Endodermal cell (in vitro differentiated cells): Measurements from ENCODE around the gene PFKL. TPM values are rescaled to one million over a fixed set of nuclear protein-coding genes. Genes with fewer than 3 reads are reported as not detected.

ENCODE experiments used
- DNase-seq: peaks from one replicate; pipeline ENCODE4 v3.0.0-alpha.2; 2017
- H3K27ac ChIP-seq: 2 replicates; pipeline ENCODE4 v1.5.1; 2013; ENCODE audit warnings: mild to moderate bottlenecking, low read depth, low read length, moderate library complexity
- H3K27me3 ChIP-seq: 2 replicates; pipeline ENCODE4 v1.6.1; 2013; ENCODE audit warnings: mild to moderate bottlenecking, low read length, moderate library complexity; ENCODE audit not compliant: insufficient read depth, control insufficient read depth, poor library complexity, severe bottlenecking
- H3K36me3 ChIP-seq: 2 replicates; pipeline ENCODE4 v1.7.0; 2013; ENCODE audit warnings: mild to moderate bottlenecking, low read length, moderate library complexity; ENCODE audit not compliant: control insufficient read depth, insufficient read depth
- H3K4me1 ChIP-seq: one replicate; pipeline ENCODE4 v1.7.0; 2013; ENCODE audit warnings: low read length; ENCODE audit not compliant: control insufficient read depth, insufficient read depth
- H3K4me3 ChIP-seq: 2 replicates; pipeline ENCODE4 v1.5.1; 2013; ENCODE audit warnings: mild to moderate bottlenecking, low read length, moderate library complexity
- H3K9ac ChIP-seq: 2 replicates; pipeline ENCODE4 v1.6.1; 2013; ENCODE audit warnings: mild to moderate bottlenecking, low read length, moderate library complexity; ENCODE audit not compliant: poor library complexity, severe bottlenecking; ENCODE audit errors: extremely low read depth
- H3K9me3 ChIP-seq: 2 replicates; pipeline ENCODE4 v1.6.1; 2013; ENCODE audit warnings: mild to moderate bottlenecking, low read length, moderate library complexity; ENCODE audit not compliant: control insufficient read depth
- H3K27ac Mint-ChIP-seq: 2 replicates; pipeline ENCODE4 v1.8.0; 2020; ENCODE audit warnings: mixed read lengths
- H3K27me3 Mint-ChIP-seq: 2 replicates; pipeline ENCODE4 v1.8.0; 2021; ENCODE audit warnings: mild to moderate bottlenecking, mixed read lengths; ENCODE audit not compliant: insufficient read depth
- H3K36me3 Mint-ChIP-seq: 2 replicates; pipeline ENCODE4 v1.8.0; 2020; ENCODE audit warnings: low read depth, mixed read lengths
- H3K4me1 Mint-ChIP-seq: 2 replicates; pipeline ENCODE4 v1.8.0; 2020; ENCODE audit warnings: mixed read lengths
- H3K4me3 Mint-ChIP-seq: 2 replicates; pipeline ENCODE4 v1.8.0; 2020; ENCODE audit warnings: mild to moderate bottlenecking, moderate library complexity, mixed read lengths
- H3K9me3 Mint-ChIP-seq: 2 replicates; pipeline ENCODE4 v1.8.0; 2020; ENCODE audit warnings: mild to moderate bottlenecking, mixed read lengths
- CTCF ChIP-seq: fragments of 200-600 bp; sonication (generic); conservative IDR thresholded peaks from 2 replicates; pipeline ENCODE4 v1.5.0; 2021; ENCODE audit warnings: antibody characterized with exemption, mild to moderate bottlenecking
- WGBS, 2 experiments: methylation state at CpG; one replicate each; pipeline versions ENCODE4 v1.1.5 to v1.1.7; 2013; ENCODE audit warnings: missing lambda C conversion rate in 2 of 2, mixed read lengths in 1 of 2; ENCODE audit not compliant: insufficient coverage in 1 of 2, insufficient read length in 1 of 2; 5-methylcytosine and 5-hydroxymethylcytosine counted together
- total RNA-seq, 2 donors: library from RNA; stranded (reverse); fragmentation: NEBNext Ultra II Directional in 1 of 2; extraction: Animal tissue kit (Norgen Biotek cat#: 25700) in 1 of 2; gene quantifications; 2 replicates in 1 of 2; 3 replicates in 1 of 2; pipeline ENCODE4 v1.2.1, GENCODE V29; 2021

Gene PFKL
- total RNA-seq, 2 donors from 2014 or later = 195 to 198 TPM

DNA sequence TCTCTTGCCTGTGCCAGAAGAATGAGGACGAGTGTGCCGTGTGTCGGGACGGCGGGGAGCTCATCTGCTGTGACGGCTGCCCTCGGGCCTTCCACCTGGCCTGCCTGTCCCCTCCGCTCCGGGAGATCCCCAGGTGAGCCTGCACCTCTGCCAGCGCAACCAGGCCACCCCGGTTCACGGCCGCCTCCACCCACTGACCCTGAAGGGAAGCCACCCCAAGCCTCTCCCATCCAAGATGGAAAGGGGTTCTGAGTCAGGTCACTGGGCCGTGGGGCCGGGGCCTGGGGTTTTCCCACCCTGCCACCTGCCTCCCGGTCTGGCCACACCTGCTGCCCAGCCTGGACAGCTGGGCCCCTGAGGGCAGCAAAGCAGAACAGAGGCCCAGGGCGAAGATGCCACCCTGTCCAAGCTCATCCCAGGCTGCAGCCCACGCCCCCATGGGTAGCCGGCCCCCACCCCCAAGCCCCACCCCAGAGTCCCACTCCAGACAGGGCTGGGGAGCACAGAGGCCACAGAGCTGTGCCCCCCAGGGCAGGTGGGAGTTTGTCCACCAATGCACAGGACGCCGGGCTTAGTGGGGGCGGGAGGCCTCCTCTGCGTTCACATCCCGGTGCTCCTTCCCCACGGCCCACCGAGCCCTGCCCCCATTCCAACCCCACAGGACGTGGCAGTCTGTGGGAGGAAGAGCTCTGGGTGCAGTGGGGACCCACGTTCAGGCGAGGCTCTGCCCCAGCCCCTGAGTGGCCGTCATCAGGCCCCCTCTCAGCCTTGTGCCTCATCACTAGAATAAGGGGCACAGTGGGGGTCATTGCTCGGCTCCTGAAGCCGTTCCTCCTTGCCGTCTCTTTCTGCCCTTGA lies 8.5 kb upstream of the PFKL start:
- no peaks in the 10 kb centered on the region for H3K36me3 Mint-ChIP-seq
- Histone ChIP-seq H3K9ac (no peak overlapping the region), H3K36me3 (no peaks in the 10 kb centered on the region), H3K4me1 (peaks cover 3% of the 10 kb centered on the region), H3K27me3 (no peaks in the 10 kb centered on the region), H3K27ac (no peak overlapping the region), H3K4me3 (no peak overlapping the region), H3K9me3 (no peaks in the 10 kb centered on the region)
- TF ChIP-seq CTCF = no peak
- H3K4me3 Mint-ChIP-seq = no peak overlapping the region
- H3K27ac Mint-ChIP-seq = no peak overlapping the region
- 92 to 95% methylated on average over 19 to 33 of the region's 33 CpGs for WGBS, 2 experiments
- no peak for DNase-seq
- H3K27me3 Mint-ChIP-seq = no peaks in the 10 kb centered on the region
- no peaks in the 10 kb centered on the region for H3K4me1 Mint-ChIP-seq
- no peaks in the 10 kb centered on the region for H3K9me3 Mint-ChIP-seq

DNA sequence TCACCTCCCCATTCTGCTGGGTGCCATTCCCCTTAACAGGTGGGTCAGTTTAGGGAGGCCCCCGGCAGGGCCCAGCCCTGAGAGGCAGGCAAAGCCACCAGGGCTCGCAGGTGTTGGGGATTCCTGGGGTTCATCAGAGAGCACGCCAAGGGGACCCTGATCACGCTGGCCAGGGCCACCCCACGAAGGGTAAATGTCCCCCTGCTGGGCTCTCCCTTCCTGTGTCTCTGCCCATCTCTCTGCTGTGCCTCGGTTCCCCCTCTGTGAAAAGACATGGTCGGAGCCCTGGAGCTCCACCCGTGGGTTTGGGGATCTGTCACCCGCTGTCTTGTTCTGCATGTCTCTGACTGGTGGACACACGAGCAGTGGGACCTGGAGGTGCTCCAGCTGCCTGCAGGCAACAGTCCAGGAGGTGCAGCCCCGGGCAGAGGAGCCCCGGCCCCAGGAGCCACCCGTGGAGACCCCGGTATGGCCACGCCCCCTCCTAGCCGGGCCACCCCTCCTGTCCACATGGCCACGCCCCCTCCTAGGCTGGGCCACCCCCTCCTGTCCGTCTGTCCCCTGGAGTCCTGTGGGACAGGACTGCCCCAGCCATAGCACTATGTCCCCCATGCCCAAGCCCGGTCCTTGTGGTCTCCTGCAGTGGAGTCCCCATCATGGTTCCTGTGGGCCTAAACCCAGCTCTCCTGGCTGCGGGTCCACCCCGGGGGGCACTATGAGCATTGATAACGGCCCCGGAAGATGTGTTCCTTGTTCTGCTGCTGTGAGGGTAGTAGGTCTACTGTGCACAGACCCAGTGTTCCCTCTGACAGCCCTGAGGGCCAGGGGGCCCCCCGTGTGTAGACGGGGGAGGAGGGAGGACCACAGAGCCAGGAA lies 7.7 kb upstream of the PFKL start:
- DNase-seq = no peak
- Mint-ChIP-seq H3K9me3 (no peaks in the 10 kb centered on the region), H3K27ac (no peak overlapping the region), H3K27me3 (no peaks in the 10 kb centered on the region), H3K4me3 (no peak overlapping the region), H3K4me1 (no peaks in the 10 kb centered on the region), H3K36me3 (no peaks in the 10 kb centered on the region)
- Histone ChIP-seq H3K4me3 (no peak overlapping the region), H3K9me3 (no peaks in the 10 kb centered on the region), H3K36me3 (no peaks in the 10 kb centered on the region), H3K9ac (no peak overlapping the region), H3K27ac (no peak overlapping the region), H3K27me3 (no peaks in the 10 kb centered on the region), H3K4me1 (no peaks in the 10 kb centered on the region)
- no peak for TF ChIP-seq CTCF
- WGBS, 2 experiments = 83 to 85% methylated on average over 8 to 25 of the region's 25 CpGs

DNA sequence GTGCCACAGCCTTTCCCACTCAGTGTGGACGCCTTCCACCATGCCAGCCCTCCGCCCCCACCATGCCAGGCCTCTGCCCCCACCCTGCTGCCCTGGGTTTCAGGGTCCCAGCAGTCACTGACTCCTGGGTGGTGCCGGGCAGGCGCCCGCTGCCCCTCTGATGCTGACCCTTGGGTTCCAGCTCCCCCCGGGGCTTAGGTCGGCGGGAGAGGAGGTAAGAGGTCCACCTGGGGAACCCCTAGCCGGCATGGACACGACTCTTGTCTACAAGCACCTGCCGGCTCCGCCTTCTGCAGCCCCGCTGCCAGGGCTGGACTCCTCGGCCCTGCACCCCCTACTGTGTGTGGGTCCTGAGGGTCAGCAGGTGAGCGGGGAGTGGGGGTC lies 7.0 kb upstream of the PFKL start:
- Histone ChIP-seq H3K27ac (no peak overlapping the region), H3K9ac (no peak overlapping the region), H3K27me3 (no peaks in the 10 kb centered on the region), H3K4me3 (no peak overlapping the region), H3K9me3 (no peaks in the 10 kb centered on the region), H3K36me3 (no peaks in the 10 kb centered on the region), H3K4me1 (no peaks in the 10 kb centered on the region)
- TF ChIP-seq CTCF = no peak
- H3K27ac Mint-ChIP-seq = no peak overlapping the region
- no peak overlapping the region for H3K4me3 Mint-ChIP-seq
- H3K27me3 Mint-ChIP-seq = no peaks in the 10 kb centered on the region
- DNase-seq = no peak
- no peaks in the 10 kb centered on the region for H3K36me3 Mint-ChIP-seq
- WGBS, 2 experiments = 90 to 98% methylated on average over 8 to 15 of the region's 15 CpGs
- no peaks in the 10 kb centered on the region for H3K4me1 Mint-ChIP-seq
- H3K9me3 Mint-ChIP-seq = no peaks in the 10 kb centered on the region
